Prostate gland (tissue), 2 donors: ENCODE results near the gene AIFM1. TPM values are rescaled to one million over a fixed set of nuclear protein-coding genes. Genes with fewer than 3 reads are reported as not detected.

Experiments
- DNase-seq: peaks from one replicate; pipeline ENCODE4 v3.0.0-alpha.2; 2019; ENCODE audit warnings: low spot score
- H3K27ac ChIP-seq, 2 donors: fragments of 200-600 bp; sonication (generic); 2 replicates each; pipeline ENCODE4 v1.5.1; 2017 to 2019
- H3K27me3 ChIP-seq: fragments of 200-600 bp; sonication (generic); replicated peaks from 2 replicates; pipeline ENCODE4 v1.5.1; 2019; ENCODE audit not compliant: insufficient read depth
- H3K36me3 ChIP-seq, 2 donors: fragments of 200-600 bp; sonication (generic); 1 replicate in 1 of 2; 2 replicates in 1 of 2; pipeline versions ENCODE4 v1.5.1 to v1.8.1; 2017 to 2019
- H3K4me1 ChIP-seq: fragments of 200-600 bp; sonication (generic); replicated peaks from 2 replicates; pipeline ENCODE4 v1.5.1; 2019
- H3K4me3 ChIP-seq, 2 donors: fragments of 200-600 bp; sonication (generic); 2 replicates each; pipeline ENCODE4 v1.5.1; 2017 to 2019
- H3K9me3 ChIP-seq: fragments of 200-600 bp; sonication (generic); 2 replicates; pipeline ENCODE4 v1.5.1; 2017
- CTCF ChIP-seq, 4 experiments: fragments of 200-600 bp in 2 of 4; fragments of 450-650 bp in 2 of 4; sonication (generic) in 2 of 4; IDR thresholded peaks; 1 replicate in 3 of 4; 2 replicates in 1 of 4; pipeline ENCODE4 v1.5.1; 2016 to 2019; ENCODE audit warnings: antibody characterized with exemption in 4 of 4, mild to moderate bottlenecking in 2 of 4, moderate library complexity in 2 of 4
- POLR2A ChIP-seq: fragments of 450-650 bp; IDR thresholded peaks from one replicate; pipeline ENCODE4 v1.6.1; 2016; ENCODE audit warnings: antibody characterized with exemption, mild to moderate bottlenecking
- POLR2AphosphoS5 ChIP-seq: sonication (generic); formaldehyde crosslinking; IDR thresholded peaks from one replicate; pipeline ENCODE4 v1.6.1; 2017; ENCODE audit warnings: antibody characterized with exemption
- WGBS: methylation state at CpG from one replicate; pipeline ENCODE4 v1.1.5; 2018; 5-methylcytosine and 5-hydroxymethylcytosine counted together
- intact Hi-C: fragments of 100-400 bp; cut with DNase I; formaldehyde crosslinking; loops from one replicate; pipeline ENCODE4 v1.14.2; 2022
- total RNA-seq, 2 donors: library from RNA; depleted of rRNA; stranded (reverse); fragments of >200 nt; gene quantifications; one replicate each; pipeline ENCODE4 v1.1.0, GENCODE V29; 2016

AIFM1 gene
- total RNA-seq, 2 donors from 2014 or later = 21.8 to 32.2 TPM

GRCh38 chrX:130184168-130184567 lies 18.5 kb upstream of the AIFM1 start:
- H3K36me3 ChIP-seq = no peaks in the 10 kb centered on the region
- H3K9me3 ChIP-seq = no peaks in the 10 kb centered on the region
- no peaks in the 10 kb centered on the region for H3K27me3 ChIP-seq
- no peaks in the 10 kb centered on the region for H3K4me1 ChIP-seq
- DNase-seq = no peak
- 93% methylated on average over 11 of the region's 11 CpGs for WGBS
- no peak for TF ChIP-seq POLR2AphosphoS5
- no peak for TF ChIP-seq CTCF (IDR thresholded peaks at IDR 0.05)
- TF ChIP-seq POLR2A = no peak
- H3K27ac ChIP-seq = no peak overlapping the region
- intact Hi-C loops = no loop called here
- H3K4me3 ChIP-seq = no peak overlapping the region

GRCh38 chrX:130179579-130180215 lies 14.1 kb upstream of the AIFM1 start:
- DNase-seq = no peak
- intact Hi-C loops = no loop called here
- Histone ChIP-seq H3K36me3 (no peaks in the 10 kb centered on the region), H3K4me3 (no peak overlapping the region), H3K4me1 (no peaks in the 10 kb centered on the region), H3K9me3 (no peaks in the 10 kb centered on the region), H3K27me3 (no peaks in the 10 kb centered on the region), H3K27ac (no peak overlapping the region)
- no peak for TF ChIP-seq CTCF (IDR thresholded peaks at IDR 0.05)
- no peak for TF ChIP-seq POLR2AphosphoS5
- TF ChIP-seq POLR2A = no peak
- WGBS = 52% methylated on average over 7 of the region's 7 CpGs

GRCh38 chrX:130179170-130179569 lies 13.5 kb upstream of the AIFM1 start:
- intact Hi-C loops = no loop called here
- DNase-seq = no peak
- Histone ChIP-seq H3K36me3 (no peaks in the 10 kb centered on the region), H3K9me3 (no peaks in the 10 kb centered on the region), H3K4me3 (no peak overlapping the region), H3K4me1 (no peaks in the 10 kb centered on the region), H3K27ac (no peak overlapping the region), H3K27me3 (no peaks in the 10 kb centered on the region)
- TF ChIP-seq CTCF (IDR thresholded peaks at IDR 0.05) = no peak
- no peak for TF ChIP-seq POLR2AphosphoS5
- no peak for TF ChIP-seq POLR2A
- WGBS = 78% methylated on average over 3 of the region's 5 CpGs

DNA sequence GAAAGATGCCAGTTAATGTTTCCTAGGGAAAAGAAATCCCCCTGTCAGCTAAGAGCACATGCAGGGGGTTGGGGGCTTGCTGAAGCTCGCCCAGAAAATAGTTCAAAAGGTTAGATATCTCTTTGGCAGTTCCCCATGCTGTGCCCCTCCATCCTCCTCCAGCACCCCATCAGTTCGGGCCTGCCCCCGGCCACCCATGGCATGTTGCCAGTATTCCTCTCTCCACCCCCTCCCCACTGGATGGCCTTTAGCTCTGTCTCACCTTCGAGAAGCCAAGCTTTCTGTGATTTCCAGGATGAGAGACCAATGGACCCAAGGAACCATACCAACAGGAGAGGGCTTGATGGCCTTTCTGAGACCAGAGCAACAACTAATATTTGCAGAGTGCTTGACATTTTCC lies 11.3 kb upstream of the AIFM1 start:
- DNase-seq = no peak
- 46% methylated on average over 4 of the region's 4 CpGs for WGBS
- Histone ChIP-seq H3K36me3 (no peaks in the 10 kb centered on the region), H3K27me3 (no peaks in the 10 kb centered on the region), H3K9me3 (no peaks in the 10 kb centered on the region), H3K4me3 (no peak overlapping the region), H3K27ac (no peak overlapping the region), H3K4me1 (no peaks in the 10 kb centered on the region)
- intact Hi-C loops = no loop called here
- TF ChIP-seq POLR2AphosphoS5 = no peak
- TF ChIP-seq POLR2A = no peak
- no peak for TF ChIP-seq CTCF (IDR thresholded peaks at IDR 0.05)

- Histone ChIP-seq H3K36me3 (no peaks in the 10 kb centered on the region), H3K4me1 (no peaks in the 10 kb centered on the region), H3K9me3 (no peaks in the 10 kb centered on the region), H3K4me3 (no peak overlapping the region), H3K27me3 (no peaks in the 10 kb centered on the region), H3K27ac (no peak overlapping the region)
- TF ChIP-seq CTCF (IDR thresholded peaks at IDR 0.05) = no peak
- no peak for TF ChIP-seq POLR2AphosphoS5
- TF ChIP-seq POLR2A = no peak
- intact Hi-C loops = no loop called here
- DNase-seq = no peak
These were observed 10.7 kb upstream of the AIFM1 start for GRCh38 chrX:130176354-130176776.
